Measurements from ENCODE around the gene ROPN1L. TPM values are rescaled to one million over a fixed set of nuclear protein-coding genes. Genes with fewer than 3 reads are reported as not detected.

The ROPN1L gene
- total RNA-seq, 1 donor from 2014 or later = 1.9 TPM

DNA sequence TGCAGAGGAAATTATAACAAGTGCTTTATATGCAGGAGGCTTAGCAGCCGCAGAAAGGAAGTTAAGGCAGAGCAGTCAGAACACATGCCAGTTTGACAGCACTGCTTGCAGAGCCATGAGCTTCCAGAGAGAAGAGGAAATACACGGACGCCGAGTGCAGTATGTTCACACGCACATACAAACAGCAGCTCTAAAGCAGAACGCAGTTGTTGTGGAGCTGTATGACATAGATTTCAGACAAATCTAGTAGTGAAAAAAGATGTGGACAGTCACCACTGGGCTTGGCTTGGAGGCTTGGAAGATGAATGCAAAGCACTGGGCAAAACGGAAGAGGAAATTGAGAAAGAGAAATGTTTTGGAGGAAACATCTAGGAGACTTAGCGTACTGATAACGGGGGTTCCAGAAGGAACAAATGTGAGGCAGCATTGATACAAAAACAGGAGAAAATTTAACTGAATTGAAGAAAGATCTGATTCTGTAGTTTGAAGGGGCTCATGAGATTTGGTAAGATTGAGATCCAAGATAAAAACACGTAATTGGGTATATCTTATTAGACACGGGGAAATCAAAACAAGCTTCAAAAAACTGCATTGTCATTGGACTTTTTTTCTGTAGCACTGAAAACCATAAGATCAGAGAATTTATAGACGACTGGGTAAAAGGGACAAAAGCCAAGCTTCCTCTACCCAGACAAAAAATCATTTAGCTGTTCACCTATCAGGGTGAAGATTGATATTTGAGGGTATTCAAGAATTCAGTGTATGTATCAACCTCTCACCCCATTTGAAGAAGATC is 19.6 kb upstream of the ROPN1L start:
- H3K4me1 ChIP-seq = peaks cover 14% of the 10 kb centered on the region
- H3K36me3 ChIP-seq = peaks cover 91% of the 10 kb centered on the region
- no peaks in the 10 kb centered on the region for H3K27me3 ChIP-seq
- DNase-seq (no peak), ATAC-seq (peak; percentile 76)
- peak overlapping the region; percentile 37 for H3K27ac ChIP-seq
- intact Hi-C loops (cut with DNase I) = loop anchor here (10.0 kb wide), 1 partner anchor 137 kb away; no protein-coding TSS in a partner anchor
- no peak overlapping the region for H3K4me3 ChIP-seq
- H3K9me3 ChIP-seq = no peaks in the 10 kb centered on the region
- TF ChIP-seq, protein P1, sequence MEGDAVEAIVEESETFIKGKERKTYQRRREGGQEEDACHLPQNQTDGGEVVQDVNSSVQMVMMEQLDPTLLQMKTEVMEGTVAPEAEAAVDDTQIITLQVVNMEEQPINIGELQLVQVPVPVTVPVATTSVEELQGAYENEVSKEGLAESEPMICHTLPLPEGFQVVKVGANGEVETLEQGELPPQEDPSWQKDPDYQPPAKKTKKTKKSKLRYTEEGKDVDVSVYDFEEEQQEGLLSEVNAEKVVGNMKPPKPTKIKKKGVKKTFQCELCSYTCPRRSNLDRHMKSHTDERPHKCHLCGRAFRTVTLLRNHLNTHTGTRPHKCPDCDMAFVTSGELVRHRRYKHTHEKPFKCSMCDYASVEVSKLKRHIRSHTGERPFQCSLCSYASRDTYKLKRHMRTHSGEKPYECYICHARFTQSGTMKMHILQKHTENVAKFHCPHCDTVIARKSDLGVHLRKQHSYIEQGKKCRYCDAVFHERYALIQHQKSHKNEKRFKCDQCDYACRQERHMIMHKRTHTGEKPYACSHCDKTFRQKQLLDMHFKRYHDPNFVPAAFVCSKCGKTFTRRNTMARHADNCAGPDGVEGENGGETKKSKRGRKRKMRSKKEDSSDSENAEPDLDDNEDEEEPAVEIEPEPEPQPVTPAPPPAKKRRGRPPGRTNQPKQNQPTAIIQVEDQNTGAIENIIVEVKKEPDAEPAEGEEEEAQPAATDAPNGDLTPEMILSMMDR (IDR thresholded peaks at IDR 0.05) = no peak

DNA sequence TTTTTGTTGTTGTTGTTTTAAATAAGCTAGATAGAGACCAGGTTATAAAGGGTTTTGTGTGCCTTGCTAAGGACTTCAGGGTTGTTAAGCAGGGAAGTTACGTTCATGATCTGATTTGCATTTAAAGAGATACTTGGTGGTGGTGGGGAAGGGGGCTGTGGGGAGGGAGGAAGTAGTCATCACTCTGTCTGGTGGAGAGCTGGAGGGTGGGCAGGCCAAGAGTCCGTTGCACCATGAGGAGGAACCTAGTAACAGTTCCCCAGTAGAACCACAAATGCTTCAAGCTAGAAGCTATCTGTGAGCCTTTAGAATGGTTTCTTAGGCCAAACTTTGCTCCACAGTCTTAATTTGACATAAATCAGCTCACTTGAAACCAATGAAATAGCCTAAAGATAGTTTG is 18.7 kb upstream of the ROPN1L start:
- DNase-seq = no peak
- Histone ChIP-seq H3K4me1 (peaks cover 14% of the 10 kb centered on the region), H3K36me3 (peaks cover 91% of the 10 kb centered on the region), H3K9me3 (no peaks in the 10 kb centered on the region), H3K27ac (no peak overlapping the region), H3K27me3 (no peaks in the 10 kb centered on the region), H3K4me3 (no peak overlapping the region)
- TF ChIP-seq, protein P1 (IDR thresholded peaks at IDR 0.05) = no peak
- intact Hi-C loops (cut with DNase I) = loop anchor here (10.0 kb wide), 1 partner anchor 138 kb away; no protein-coding TSS in a partner anchor
- ATAC-seq = no peak

DNA sequence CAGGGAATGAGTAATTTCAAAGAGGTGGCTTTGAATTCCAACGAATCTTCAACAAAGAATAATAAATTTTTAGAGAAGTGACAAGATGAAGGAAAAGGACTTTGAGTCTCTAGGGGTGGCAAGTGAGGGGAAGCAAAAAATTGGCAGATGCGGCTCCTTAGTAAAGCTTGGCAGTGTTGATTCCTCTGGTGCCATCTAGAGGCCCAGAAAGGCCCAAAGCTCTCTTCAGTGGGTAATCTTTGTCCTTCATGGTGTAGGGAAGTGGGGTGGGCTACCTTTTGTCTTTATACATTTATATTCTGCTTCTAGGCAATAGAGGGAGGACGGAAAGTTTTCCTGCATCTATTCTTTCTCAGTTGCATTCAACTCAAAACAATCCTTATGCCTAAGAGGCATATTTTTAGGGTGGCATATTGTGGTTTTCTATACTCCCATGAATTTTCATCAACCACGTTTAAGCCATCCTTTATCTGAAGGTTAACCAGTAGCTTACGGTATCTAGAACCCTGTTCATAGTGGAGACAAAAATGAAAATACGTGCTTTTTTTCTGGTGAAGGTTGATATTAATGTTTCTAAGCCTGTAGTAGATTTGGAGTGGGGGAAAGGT is 17.5 kb upstream of the ROPN1L start:
- no peak overlapping the region for H3K27ac ChIP-seq
- no peak for DNase-seq
- H3K4me3 ChIP-seq = no peak overlapping the region
- no peaks in the 10 kb centered on the region for H3K27me3 ChIP-seq
- TF ChIP-seq, protein P1 (IDR thresholded peaks at IDR 0.05) = peak; percentile 49
- ATAC-seq = peak; percentile 52
- H3K36me3 ChIP-seq = peaks cover 91% of the 10 kb centered on the region
- H3K4me1 ChIP-seq = peaks cover 14% of the 10 kb centered on the region
- intact Hi-C loops (cut with DNase I) = loop anchor here (10.0 kb wide), 1 partner anchor 139 kb away; no protein-coding TSS in a partner anchor
- H3K9me3 ChIP-seq = no peaks in the 10 kb centered on the region

DNA sequence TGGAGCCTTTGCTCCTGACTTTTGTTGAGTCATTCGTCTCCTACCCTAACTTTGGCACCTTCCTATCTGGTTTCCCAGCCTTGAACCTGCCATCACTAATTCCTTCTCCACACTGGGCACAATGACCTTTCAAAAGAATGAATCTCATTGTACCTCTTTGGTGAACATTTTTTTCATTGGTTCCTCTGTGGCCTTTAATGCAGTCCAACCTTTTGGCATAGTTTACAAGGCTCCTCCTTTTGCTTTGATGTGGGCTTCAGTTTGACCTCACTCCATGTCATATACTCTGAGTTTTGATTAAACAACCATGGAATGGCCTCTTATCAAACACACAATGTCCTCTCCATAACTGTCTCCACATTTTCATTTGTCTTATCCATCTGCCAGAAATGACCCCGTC is 14.5 kb upstream of the ROPN1L start:
- DNase-seq (no peak), ATAC-seq (no peak)
- H3K4me3 ChIP-seq = no peak overlapping the region
- intact Hi-C loops (cut with DNase I) = loop anchor here (10.0 kb wide), 1 partner anchor 142 kb away; no protein-coding TSS in a partner anchor
- peaks cover 94% of the 10 kb centered on the region for H3K36me3 ChIP-seq
- no peak overlapping the region for H3K27ac ChIP-seq
- TF ChIP-seq, protein P1 (IDR thresholded peaks at IDR 0.05) = no peak
- H3K27me3 ChIP-seq = no peaks in the 10 kb centered on the region
- no peaks in the 10 kb centered on the region for H3K4me1 ChIP-seq
- H3K9me3 ChIP-seq = no peaks in the 10 kb centered on the region

DNA sequence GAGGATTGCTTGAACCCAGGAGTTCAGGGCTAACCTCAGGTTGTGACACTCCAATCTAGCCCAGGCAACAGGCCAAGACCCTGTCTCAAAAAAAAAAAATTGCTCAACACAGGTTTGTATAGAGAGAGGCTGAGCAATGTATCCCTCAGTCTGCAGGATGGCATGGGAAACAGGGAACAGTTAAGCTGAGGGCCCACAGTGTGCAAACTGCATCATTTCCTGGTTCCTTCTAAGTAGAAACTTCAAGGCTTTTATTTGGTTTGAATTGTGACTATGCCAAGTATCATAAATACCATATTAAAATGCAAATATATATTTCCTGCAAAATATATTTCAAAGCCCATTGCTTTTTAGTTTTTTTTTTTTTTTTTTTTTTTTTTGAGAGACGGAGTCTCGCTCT is 13.7 kb upstream of the ROPN1L start:
- no peak overlapping the region for H3K27ac ChIP-seq
- no peaks in the 10 kb centered on the region for H3K27me3 ChIP-seq
- intact Hi-C loops (cut with DNase I) = loop anchor here (10.0 kb wide), 1 partner anchor 143 kb away; no protein-coding TSS in a partner anchor
- no peaks in the 10 kb centered on the region for H3K4me1 ChIP-seq
- H3K36me3 ChIP-seq = peaks cover 95% of the 10 kb centered on the region
- TF ChIP-seq, protein P1 (IDR thresholded peaks at IDR 0.05) = no peak
- H3K4me3 ChIP-seq = no peak overlapping the region
- ATAC-seq (no peak), DNase-seq (no peak)
- H3K9me3 ChIP-seq = no peaks in the 10 kb centered on the region

All from upper lobe of right lung (tissue), 1 donor.